ENCODE data around the gene LORICRIN.

DNA sequence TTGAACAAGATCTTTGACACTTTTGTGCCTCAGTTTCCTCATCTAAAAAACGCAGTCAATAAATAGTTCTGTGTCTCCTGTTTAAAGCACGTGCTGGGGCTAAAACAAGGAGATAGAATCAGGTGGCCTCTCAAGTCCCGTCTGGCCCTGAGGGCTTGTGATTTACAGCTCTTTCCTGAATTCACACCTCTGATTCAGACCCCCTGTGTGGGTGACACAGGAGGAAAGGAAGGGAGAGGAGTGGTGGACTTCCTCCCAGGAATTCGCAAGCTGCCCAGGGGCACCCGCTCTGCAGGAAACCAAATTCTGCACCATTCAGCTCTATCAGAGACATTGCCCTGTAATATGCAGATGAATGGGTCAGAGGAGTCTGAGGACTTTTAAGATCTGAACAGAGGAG, 47.3 kb upstream of the LORICRIN start:
- TF ChIP-seq, protein P1, sequence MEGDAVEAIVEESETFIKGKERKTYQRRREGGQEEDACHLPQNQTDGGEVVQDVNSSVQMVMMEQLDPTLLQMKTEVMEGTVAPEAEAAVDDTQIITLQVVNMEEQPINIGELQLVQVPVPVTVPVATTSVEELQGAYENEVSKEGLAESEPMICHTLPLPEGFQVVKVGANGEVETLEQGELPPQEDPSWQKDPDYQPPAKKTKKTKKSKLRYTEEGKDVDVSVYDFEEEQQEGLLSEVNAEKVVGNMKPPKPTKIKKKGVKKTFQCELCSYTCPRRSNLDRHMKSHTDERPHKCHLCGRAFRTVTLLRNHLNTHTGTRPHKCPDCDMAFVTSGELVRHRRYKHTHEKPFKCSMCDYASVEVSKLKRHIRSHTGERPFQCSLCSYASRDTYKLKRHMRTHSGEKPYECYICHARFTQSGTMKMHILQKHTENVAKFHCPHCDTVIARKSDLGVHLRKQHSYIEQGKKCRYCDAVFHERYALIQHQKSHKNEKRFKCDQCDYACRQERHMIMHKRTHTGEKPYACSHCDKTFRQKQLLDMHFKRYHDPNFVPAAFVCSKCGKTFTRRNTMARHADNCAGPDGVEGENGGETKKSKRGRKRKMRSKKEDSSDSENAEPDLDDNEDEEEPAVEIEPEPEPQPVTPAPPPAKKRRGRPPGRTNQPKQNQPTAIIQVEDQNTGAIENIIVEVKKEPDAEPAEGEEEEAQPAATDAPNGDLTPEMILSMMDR (conservative IDR thresholded peaks at IDR 0.05; ENCODE audit: low read depth, low read length): no peak
- TF ChIP-seq FOS (IDR thresholded peaks at IDR 0.05; ENCODE audit: low read depth, low read length) (no peak), POLR2A (IDR thresholded peaks at IDR 0.05; ENCODE audit: low read depth, low read length) (no peak), MXI1 (IDR thresholded peaks at IDR 0.05; ENCODE audit: borderline replicate concordance, low read depth, low read length) (no peak), MAFK (IDR thresholded peaks at IDR 0.05; ENCODE audit: low read depth, low read length) (no peak), RAD21 (IDR thresholded peaks at IDR 0.05; ENCODE audit: low read length) (no peak), CEBPB (IDR thresholded peaks at IDR 0.05; ENCODE audit: low read depth, low read length) (no peak), SMC3 (IDR thresholded peaks at IDR 0.05; ENCODE audit: low read depth, low read length) (no peak), RCOR1 (IDR thresholded peaks at IDR 0.05; ENCODE audit: insufficient replicate concordance, low read length) (no peak), CHD1 (IDR thresholded peaks at IDR 0.05; ENCODE audit: low read depth, low read length) (no peak)
- TF ChIP-seq, protein P2, sequence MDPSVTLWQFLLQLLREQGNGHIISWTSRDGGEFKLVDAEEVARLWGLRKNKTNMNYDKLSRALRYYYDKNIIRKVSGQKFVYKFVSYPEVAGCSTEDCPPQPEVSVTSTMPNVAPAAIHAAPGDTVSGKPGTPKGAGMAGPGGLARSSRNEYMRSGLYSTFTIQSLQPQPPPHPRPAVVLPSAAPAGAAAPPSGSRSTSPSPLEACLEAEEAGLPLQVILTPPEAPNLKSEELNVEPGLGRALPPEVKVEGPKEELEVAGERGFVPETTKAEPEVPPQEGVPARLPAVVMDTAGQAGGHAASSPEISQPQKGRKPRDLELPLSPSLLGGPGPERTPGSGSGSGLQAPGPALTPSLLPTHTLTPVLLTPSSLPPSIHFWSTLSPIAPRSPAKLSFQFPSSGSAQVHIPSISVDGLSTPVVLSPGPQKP (IDR thresholded peaks at IDR 0.05; ENCODE audit: borderline replicate concordance, low read depth, low read length): no peak
- TF ChIP-seq, protein P3, sequence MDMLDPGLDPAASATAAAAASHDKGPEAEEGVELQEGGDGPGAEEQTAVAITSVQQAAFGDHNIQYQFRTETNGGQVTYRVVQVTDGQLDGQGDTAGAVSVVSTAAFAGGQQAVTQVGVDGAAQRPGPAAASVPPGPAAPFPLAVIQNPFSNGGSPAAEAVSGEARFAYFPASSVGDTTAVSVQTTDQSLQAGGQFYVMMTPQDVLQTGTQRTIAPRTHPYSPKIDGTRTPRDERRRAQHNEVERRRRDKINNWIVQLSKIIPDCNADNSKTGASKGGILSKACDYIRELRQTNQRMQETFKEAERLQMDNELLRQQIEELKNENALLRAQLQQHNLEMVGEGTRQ (IDR thresholded peaks at IDR 0.05; ENCODE audit: low read depth, low read length): no peak

All from IMR-90 (cell line).